IPS-NIHi7 (cell line): Measurements from ENCODE around the gene ERI3.

Experiments used
- DNase-seq: peaks from one replicate; pipeline ENCODE4 v3.0.0; 2012; ENCODE audit warnings: mixed read lengths; ENCODE audit errors: extremely low spot score

The ERI3 gene

GRCh38 chr1:44318097-44319088, 36.7 kb downstream of the ERI3 start:
- peak; percentile 93 for DNase-seq

GRCh38 chr1:44316231-44316759, 38.8 kb downstream of the ERI3 start:
- DNase-seq, result no peak

GRCh38 chr1:44315521-44315920, 39.5 kb downstream of the ERI3 start:
- no peak for DNase-seq

GRCh38 chr1:44314452-44314851, 40.6 kb downstream of the ERI3 start:
- DNase-seq, result peak; percentile 51

GRCh38 chr1:44313265-44313918, 41.7 kb downstream of the ERI3 start:
- DNase-seq, result no peak

GRCh38 chr1:44312399-44313196, 42.5 kb downstream of the ERI3 start:
- no peak for DNase-seq

GRCh38 chr1:44310006-44310405, 45.1 kb downstream of the ERI3 start:
- DNase-seq, result no peak

- DNase-seq, result no peak
These were observed 49.1 kb downstream of the ERI3 start for GRCh38 chr1:44305962-44306422.

- no peak for DNase-seq
These were observed 51.5 kb downstream of the ERI3 start for GRCh38 chr1:44303532-44303931.

- no peak for DNase-seq
These were observed 52.5 kb downstream of the ERI3 start for GRCh38 chr1:44302541-44302940.

GRCh38 chr1:44301442-44301841, 53.6 kb downstream of the ERI3 start:
- DNase-seq, result no peak

GRCh38 chr1:44300852-44301251, 54.2 kb downstream of the ERI3 start:
- DNase-seq, result no peak

- no peak for DNase-seq
These were observed 57.2 kb downstream of the ERI3 start for GRCh38 chr1:44297695-44298400.

- DNase-seq, result no peak
These were observed 58.3 kb downstream of the ERI3 start for GRCh38 chr1:44296806-44297205.

GRCh38 chr1:44296086-44296485, 59.0 kb downstream of the ERI3 start:
- DNase-seq, result no peak

- DNase-seq, result peak; percentile 89
These were observed 60.5 kb downstream of the ERI3 start for GRCh38 chr1:44294588-44295007.

GRCh38 chr1:44293761-44294315, 61.2 kb downstream of the ERI3 start:
- DNase-seq, result no peak

GRCh38 chr1:44292651-44293050, 62.4 kb downstream of the ERI3 start:
- DNase-seq, result no peak

GRCh38 chr1:44290250-44291094, 64.6 kb downstream of the ERI3 start:
- peak; percentile 36 for DNase-seq

GRCh38 chr1:44289530-44289929, 65.5 kb downstream of the ERI3 start:
- DNase-seq, result no peak
